Activated naive CD8-positive, alpha-beta T cell treated with anti-CD3 and anti-CD28 coated beads, Interleukin-2, amount 50 U/mL, for 16 hours (primary cell): ENCODE data around the gene ASF1B.
"Not testable (repeated sequence)": the region's sequence is repeated elsewhere in the genome, so short reads cannot be mapped to it uniquely, and the experiment has no call there.

Source experiments
- DNase-seq: peaks from one replicate; pipeline ENCODE4 v3.0.0-alpha.2; 2020; ENCODE audit warnings: low read depth, low spot score

Gene ASF1B

GRCh38 chr19:14136509-14137281 is at the start of gene ASF1B:
Gene ASF1B (minus strand): TSS chr19:14136589. CDS start chr19:14136456, 133 bp downstream.
- DNase-seq = peak; percentile 94

GRCh38 chr19:14185691-14186090 is 49.3 kb upstream of the ASF1B start:
- not testable (repeated sequence) for DNase-seq

GRCh38 chr19:14185158-14185557 is 48.8 kb upstream of the ASF1B start:
- DNase-seq = no peak

- no peak for DNase-seq
Measured at GRCh38 chr19:14183741-14184350, 47.5 kb upstream of the ASF1B start.

- DNase-seq = no peak
Measured at GRCh38 chr19:14182476-14182875, 46.1 kb upstream of the ASF1B start.

- DNase-seq = no peak
Measured at GRCh38 chr19:14181906-14182305, 45.5 kb upstream of the ASF1B start.

- DNase-seq = not testable (repeated sequence)
Measured at GRCh38 chr19:14181199-14181598, 44.8 kb upstream of the ASF1B start.

GRCh38 chr19:14177496-14178074 is 41.2 kb upstream of the ASF1B start:
- no peak for DNase-seq

- no peak for DNase-seq
Measured at GRCh38 chr19:14175351-14175792, 39.0 kb upstream of the ASF1B start.

GRCh38 chr19:14174883-14175282 is 38.5 kb upstream of the ASF1B start:
- DNase-seq = no peak

GRCh38 chr19:14168993-14169392 is 32.6 kb upstream of the ASF1B start:
- no peak for DNase-seq

GRCh38 chr19:14168259-14168972 is 32.0 kb upstream of the ASF1B start:
- no peak for DNase-seq

- DNase-seq = no peak
Measured at GRCh38 chr19:14167576-14168138, 31.3 kb upstream of the ASF1B start.

GRCh38 chr19:14166999-14167575 is 30.7 kb upstream of the ASF1B start:
- DNase-seq = no peak

GRCh38 chr19:14165990-14166830 is 29.8 kb upstream of the ASF1B start:
- no peak for DNase-seq

GRCh38 chr19:14164724-14165493 is 28.5 kb upstream of the ASF1B start:
- DNase-seq = no peak

- DNase-seq = no peak
Measured at GRCh38 chr19:14164082-14164481, 27.7 kb upstream of the ASF1B start.

- no peak for DNase-seq
Measured at GRCh38 chr19:14162871-14163297, 26.5 kb upstream of the ASF1B start.

GRCh38 chr19:14161305-14161704 is 24.9 kb upstream of the ASF1B start:
- no peak for DNase-seq
